AG04449 (cell line): ENCODE results near the gene PLXNB1.

Source experiments
- CTCF ChIA-PET: fragments of 350-600 bp; formaldehyde crosslinking; extraction: SDS; loops from one replicate; lab custom pipeline; 2021; ENCODE audit warnings: antibody characterized with exemption; lab: Yijun Ruan, JAX
- POLR2A ChIA-PET: fragments of 400-600, 350-600 bp; formaldehyde crosslinking; extraction: SDS; loops from one replicate; lab custom pipeline; 2020; ENCODE audit warnings: antibody characterized with exemption, inconsistent platforms; lab: Yijun Ruan, JAX
- DNase-seq: peaks from one replicate; pipeline ENCODE4 v3.0.0-alpha.2; 2010; ENCODE audit warnings: low read depth, low spot score
- H3K4me3 ChIP-seq: 2 replicates; pipeline ENCODE4 v1.5.1; 2011; ENCODE audit warnings: low read depth, mild to moderate bottlenecking, control low read depth, low read length
- CTCF ChIP-seq: IDR thresholded peaks from one replicate; pipeline ENCODE4 v1.5.1; 2011; ENCODE audit warnings: mild to moderate bottlenecking, moderate library complexity, low read length, control low read depth, inconsistent platforms; ENCODE audit not compliant: insufficient read depth; ENCODE audit errors: missing control alignments

The PLXNB1 gene

GRCh38 chr3:48429317-48429959 lies 448 bp downstream of the PLXNB1 start:
- ChIA-PET POLR2A (no interaction called here), CTCF (interaction anchor here (3.3 to 17.0 kb wide), 4 partner anchors 7 to 157 kb away, joined by 16 to 948 read pairs (median 413); partner anchors contain the start of genes CCDC51 and TMA7)
- peak overlapping the region; percentile 68 for H3K4me3 ChIP-seq
- no peak for DNase-seq
- no peak for TF ChIP-seq CTCF

- DNase-seq: no peak
- H3K4me3 ChIP-seq: peak overlapping the region; percentile 68
- no peak for TF ChIP-seq CTCF
- ChIA-PET POLR2A (no interaction called here), CTCF (interaction anchor here (3.3 to 17.0 kb wide), 4 partner anchors 8 to 157 kb away, joined by 16 to 948 read pairs (median 413); partner anchors contain the start of genes CCDC51 and TMA7)
Observed at GRCh38 chr3:48428572-48429316, 1.1 kb downstream of the PLXNB1 start.

GRCh38 chr3:48428088-48428571 lies 1.8 kb downstream of the PLXNB1 start:
- peak overlapping the region; percentile 68 for H3K4me3 ChIP-seq
- POLR2A ChIA-PET: no interaction called here
- CTCF ChIA-PET: interaction anchor here (7.0 to 17.0 kb wide), 3 partner anchors 8 to 156 kb away, joined by 77 to 948 read pairs (median 749); no protein-coding TSS in a partner anchor
- no peak for DNase-seq
- TF ChIP-seq CTCF: no peak

GRCh38 chr3:48427630-48427962 lies 2.3 kb downstream of the PLXNB1 start:
- ChIA-PET CTCF (interaction anchor here (7.0 to 17.0 kb wide), 3 partner anchors 9 to 156 kb away, joined by 77 to 948 read pairs (median 749); no protein-coding TSS in a partner anchor), POLR2A (no interaction called here)
- H3K4me3 ChIP-seq: peak overlapping the region; percentile 68; the same call in 1 of the 2 replicates
- TF ChIP-seq CTCF: no peak
- no peak for DNase-seq

- no peak for TF ChIP-seq CTCF
- ChIA-PET CTCF (interaction anchor here (7.0 to 17.0 kb wide), 3 partner anchors 9 to 155 kb away, joined by 77 to 948 read pairs (median 749); no protein-coding TSS in a partner anchor), POLR2A (interaction anchor here (1.1 kb wide), 1 partner anchor 8 kb away, joined by 3 read pairs; no protein-coding TSS in a partner anchor)
- no peak for DNase-seq
- 0 out of 2 replicates have a peak overlapping the region, but pooled peaks have one; percentile 68 for H3K4me3 ChIP-seq
Observed at GRCh38 chr3:48426944-48427629, 2.8 kb downstream of the PLXNB1 start.
